Retinal pigment epithelial cell (primary cell): ENCODE data around the gene DENND4C.
"Not testable (repeated sequence)": the region's sequence is repeated elsewhere in the genome, so short reads cannot be mapped to it uniquely, and the experiment has no call there.

Experiments used
- DNase-seq: peaks from one replicate; pipeline ENCODE4 v3.0.0-alpha.2; 2010; ENCODE audit warnings: low read depth
- H3K4me3 ChIP-seq: 2 replicates; pipeline ENCODE4 v1.5.1; 2011; ENCODE audit warnings: mild to moderate bottlenecking, low read length, control low read depth, moderate library complexity
- TF ChIP-seq, protein P1 (sequence below): conservative IDR thresholded peaks from 2 replicates; pipeline ENCODE4 v1.5.1; 2011; ENCODE audit warnings: low read depth, low read length, control low read depth, inconsistent platforms

Gene DENND4C

DNA sequence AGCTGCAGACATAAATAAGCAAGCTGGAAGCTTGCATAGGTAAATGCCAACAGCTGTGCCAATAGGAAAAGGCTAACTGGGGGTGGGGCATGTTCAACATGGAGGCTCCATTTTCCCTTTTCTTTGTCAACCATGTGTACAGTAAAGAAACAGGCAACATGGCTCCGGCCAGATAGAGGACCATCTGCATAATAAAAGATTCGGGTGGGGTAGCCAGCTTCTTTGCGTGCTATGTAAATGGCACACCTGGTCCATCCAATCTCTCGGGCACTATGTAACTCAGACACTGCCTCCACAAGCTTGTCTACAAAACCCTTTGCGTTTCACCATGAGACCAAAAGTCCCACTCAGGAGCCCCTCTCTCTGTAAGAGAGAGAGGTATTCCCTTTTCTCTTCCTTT lies 41.7 kb upstream of the DENND4C start:
- H3K4me3 ChIP-seq = no peak overlapping the region
- TF ChIP-seq, protein P1, sequence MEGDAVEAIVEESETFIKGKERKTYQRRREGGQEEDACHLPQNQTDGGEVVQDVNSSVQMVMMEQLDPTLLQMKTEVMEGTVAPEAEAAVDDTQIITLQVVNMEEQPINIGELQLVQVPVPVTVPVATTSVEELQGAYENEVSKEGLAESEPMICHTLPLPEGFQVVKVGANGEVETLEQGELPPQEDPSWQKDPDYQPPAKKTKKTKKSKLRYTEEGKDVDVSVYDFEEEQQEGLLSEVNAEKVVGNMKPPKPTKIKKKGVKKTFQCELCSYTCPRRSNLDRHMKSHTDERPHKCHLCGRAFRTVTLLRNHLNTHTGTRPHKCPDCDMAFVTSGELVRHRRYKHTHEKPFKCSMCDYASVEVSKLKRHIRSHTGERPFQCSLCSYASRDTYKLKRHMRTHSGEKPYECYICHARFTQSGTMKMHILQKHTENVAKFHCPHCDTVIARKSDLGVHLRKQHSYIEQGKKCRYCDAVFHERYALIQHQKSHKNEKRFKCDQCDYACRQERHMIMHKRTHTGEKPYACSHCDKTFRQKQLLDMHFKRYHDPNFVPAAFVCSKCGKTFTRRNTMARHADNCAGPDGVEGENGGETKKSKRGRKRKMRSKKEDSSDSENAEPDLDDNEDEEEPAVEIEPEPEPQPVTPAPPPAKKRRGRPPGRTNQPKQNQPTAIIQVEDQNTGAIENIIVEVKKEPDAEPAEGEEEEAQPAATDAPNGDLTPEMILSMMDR = no peak
- no peak for DNase-seq

DNA sequence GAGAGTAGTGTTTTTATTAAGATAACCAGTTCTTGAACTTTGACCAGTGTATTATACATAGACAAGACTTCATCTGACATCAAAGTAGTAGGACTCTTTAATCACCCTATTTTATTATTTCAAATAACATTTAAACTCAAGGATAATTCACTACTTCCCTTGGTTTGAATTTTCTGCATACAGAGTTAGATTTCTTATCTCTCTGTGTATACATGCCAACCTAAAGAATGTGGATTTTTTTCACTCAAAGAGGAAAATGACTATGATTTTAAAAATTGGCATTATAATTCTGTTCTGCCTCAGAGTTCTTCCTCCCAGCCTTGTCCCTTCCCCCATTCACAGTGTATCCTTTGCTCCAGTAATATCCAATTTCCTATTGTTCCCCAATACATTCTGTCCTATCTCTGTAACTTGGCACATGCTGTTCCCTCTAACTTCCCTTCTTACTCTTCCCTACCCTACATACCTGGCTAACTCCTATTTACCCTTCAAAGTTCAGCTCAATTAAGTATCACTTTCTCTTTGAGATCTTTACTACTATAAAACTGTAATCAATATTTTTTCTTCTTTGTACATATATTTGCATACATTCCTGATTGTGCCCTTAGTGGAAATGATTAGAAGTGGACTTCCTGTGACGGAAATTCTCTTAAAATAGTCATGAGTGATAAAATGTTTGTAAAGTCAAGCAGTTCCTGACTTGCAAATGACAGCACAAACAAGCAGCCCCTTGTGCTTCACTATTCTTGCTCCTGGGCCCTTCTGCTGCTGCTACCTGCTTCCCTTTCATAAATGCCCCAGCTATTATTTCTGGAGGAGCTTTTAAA lies 38.1 kb upstream of the DENND4C start:
- DNase-seq = no peak
- H3K4me3 ChIP-seq = no peak overlapping the region
- TF ChIP-seq, protein P1 = no peak

DNA sequence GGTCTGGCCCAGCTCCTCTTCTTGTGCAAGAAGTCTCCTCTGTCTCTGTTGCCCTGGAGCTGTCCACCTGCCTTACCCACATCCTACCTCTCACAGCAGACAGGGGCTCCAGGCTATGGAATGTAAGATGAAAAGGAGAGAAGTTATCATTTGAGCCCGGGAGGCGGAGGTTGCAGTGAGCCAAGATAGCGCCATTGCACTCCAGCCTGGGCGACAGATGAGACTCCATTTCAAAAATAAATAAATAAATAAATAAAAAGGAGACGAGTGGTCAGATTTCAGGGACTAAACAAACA lies 37.5 kb upstream of the DENND4C start:
- no peak for DNase-seq
- TF ChIP-seq, protein P1 = no peak
- no peak overlapping the region for H3K4me3 ChIP-seq

DNA sequence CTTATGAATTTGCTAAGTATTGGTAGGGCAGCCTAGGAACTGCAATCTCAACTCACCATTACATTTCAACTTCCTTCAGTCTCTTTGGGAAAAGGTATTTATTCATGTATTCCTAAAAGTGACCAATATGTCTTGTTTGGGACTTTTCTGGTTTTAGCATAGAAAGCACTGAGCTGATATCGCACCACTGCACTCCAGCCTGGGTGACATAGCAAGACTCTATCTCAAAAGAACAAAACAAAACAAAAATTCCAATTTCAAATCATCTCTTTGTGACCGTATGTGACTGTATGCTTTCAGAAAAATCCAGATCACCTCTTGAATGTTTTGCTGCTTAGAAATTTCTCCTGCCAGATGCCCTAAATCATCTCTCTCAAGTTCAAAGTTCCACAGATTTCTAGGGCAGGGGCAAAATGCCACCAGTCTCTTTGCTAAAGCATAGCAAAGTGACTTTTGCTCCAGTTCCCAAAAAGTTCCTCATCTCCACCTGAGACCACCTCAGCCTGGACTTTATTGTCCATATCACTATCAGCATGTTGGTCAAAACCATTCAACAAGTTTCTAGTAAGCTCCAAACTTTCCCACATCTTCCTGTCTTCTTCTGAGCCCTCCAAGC lies 37.0 kb upstream of the DENND4C start:
- H3K4me3 ChIP-seq, DNase-seq: not testable (repeated sequence)

DNA sequence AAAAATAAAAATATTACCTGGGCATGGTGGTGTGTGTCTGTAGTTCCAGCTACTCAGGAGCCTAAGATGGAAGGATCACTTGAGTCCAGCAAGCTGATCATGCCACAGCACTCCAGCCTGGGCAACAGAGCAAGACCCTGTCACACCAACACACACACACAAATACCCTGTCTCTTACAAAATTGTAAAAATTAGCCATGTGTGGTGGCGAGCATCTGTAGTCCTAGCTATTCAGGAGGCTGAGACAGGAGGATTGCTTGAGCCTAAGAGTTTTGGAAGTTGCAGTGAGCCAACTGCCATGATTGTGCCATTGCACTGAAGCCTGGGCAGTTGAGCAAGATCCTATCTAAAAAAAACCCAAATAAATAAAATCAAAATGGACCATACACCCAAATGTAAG lies 32.1 kb upstream of the DENND4C start:
- TF ChIP-seq, protein P1 = no peak
- H3K4me3 ChIP-seq = no peak overlapping the region
- DNase-seq = no peak

DNA sequence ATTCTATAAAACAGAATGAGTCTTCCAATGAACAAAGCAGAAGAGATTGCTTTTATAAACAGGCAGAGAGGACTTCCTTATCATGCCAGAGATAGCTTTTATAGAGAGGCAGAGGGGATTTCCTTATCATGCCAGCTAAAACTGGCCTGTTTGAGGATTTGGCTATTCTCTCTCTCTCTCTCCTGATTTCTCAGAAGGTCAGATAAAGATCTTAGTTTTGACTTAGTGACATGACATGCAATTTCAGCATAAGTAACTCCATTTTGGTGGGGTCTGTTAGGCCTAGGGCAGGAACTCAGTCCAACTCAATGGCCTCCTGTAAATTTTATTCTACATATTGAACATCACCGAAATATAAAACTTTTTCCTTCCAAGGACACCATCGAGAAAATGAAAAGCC lies 31.5 kb upstream of the DENND4C start:
- H3K4me3 ChIP-seq = no peak overlapping the region
- DNase-seq = no peak
- TF ChIP-seq, protein P1 = no peak

DNA sequence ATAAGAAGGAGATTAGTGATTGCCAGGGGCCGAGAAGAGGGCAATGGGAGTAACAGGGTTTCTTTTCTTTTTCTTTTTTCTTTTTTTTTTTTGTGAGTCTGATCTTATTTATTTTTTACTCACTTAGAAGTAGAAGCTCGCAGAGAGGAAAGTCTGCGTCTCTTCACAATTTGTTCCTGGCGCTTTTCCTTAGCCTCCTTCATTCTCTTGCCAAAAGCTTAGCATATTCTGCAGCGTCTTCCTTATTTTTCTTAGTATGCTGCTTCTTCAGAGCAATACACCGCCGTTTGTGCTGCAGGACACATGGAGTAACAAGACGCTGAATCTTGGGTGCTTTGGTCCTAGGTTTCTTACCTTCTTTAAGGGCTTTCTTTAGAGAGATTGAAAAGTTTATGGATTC lies 30.3 kb upstream of the DENND4C start:
- no peak for DNase-seq
- TF ChIP-seq, protein P1 = no peak
- no peak overlapping the region for H3K4me3 ChIP-seq
